Astrocyte (in vitro differentiated cells and primary cell): ENCODE results near the gene TMEM132C. TPM values are rescaled to one million over a fixed set of nuclear protein-coding genes. Genes with fewer than 3 reads are reported as not detected.

Source experiments
- DNase-seq: peaks from one replicate; pipeline ENCODE4 v3.0.0-alpha.2; 2010; ENCODE audit warnings: low read depth
- FAIRE-seq: peaks from 2 replicates; lab custom pipeline; 2011; peaks lifted over from hg19 to GRCh38; lab: Jason Lieb, UNC
- H2AFZ ChIP-seq: 2 replicates; pipeline ENCODE4 v1.6.0; 2012; ENCODE audit warnings: low read depth, low read length, inconsistent platforms
- H3K27ac ChIP-seq: 2 replicates; pipeline ENCODE4 v1.5.1; 2011; ENCODE audit warnings: low read depth, low read length, inconsistent platforms
- H3K27me3 ChIP-seq: 2 replicates; pipeline ENCODE4 v1.6.0; 2011; ENCODE audit warnings: low read length, inconsistent platforms; ENCODE audit not compliant: insufficient read depth
- H3K36me3 ChIP-seq: 2 replicates; pipeline ENCODE4 v1.5.1; 2011; ENCODE audit warnings: low read length, inconsistent platforms; ENCODE audit not compliant: insufficient read depth
- H3K4me1 ChIP-seq: 2 replicates; pipeline ENCODE4 v1.5.1; 2011; ENCODE audit warnings: low read length, inconsistent platforms; ENCODE audit not compliant: insufficient read depth
- H3K4me2 ChIP-seq: 2 replicates; pipeline ENCODE4 v1.6.0; 2012; ENCODE audit warnings: low read length, inconsistent platforms
- H3K4me3 ChIP-seq: 2 replicates; pipeline ENCODE4 v1.5.1; 2011; ENCODE audit warnings: low read depth, mild to moderate bottlenecking, low read length, inconsistent platforms; ENCODE audit not compliant: insufficient read depth
- H3K79me2 ChIP-seq: 2 replicates; pipeline ENCODE4 v1.6.0; 2012; ENCODE audit warnings: mild to moderate bottlenecking, low read length, inconsistent platforms; ENCODE audit not compliant: insufficient read depth
- H3K9ac ChIP-seq: 2 replicates; pipeline ENCODE4 v1.6.0; 2012; ENCODE audit warnings: mild to moderate bottlenecking, low read length, inconsistent platforms
- H3K9me3 ChIP-seq: 2 replicates; pipeline ENCODE4 v1.5.1; 2012; ENCODE audit warnings: low read depth, mild to moderate bottlenecking, low read length, inconsistent platforms; ENCODE audit not compliant: insufficient read depth
- H4K20me1 ChIP-seq: 2 replicates; pipeline ENCODE4 v1.6.0; 2012; ENCODE audit warnings: low read length, inconsistent platforms; ENCODE audit not compliant: insufficient read depth
- H3K27ac Mint-ChIP-seq: one replicate; pipeline ENCODE4 v1.8.0; 2021; ENCODE audit warnings: mild to moderate bottlenecking, mixed read lengths; ENCODE audit not compliant: unreplicated experiment
- H3K27me3 Mint-ChIP-seq: one replicate; pipeline ENCODE4 v1.8.0; 2021; ENCODE audit warnings: low read depth, mixed read lengths; ENCODE audit not compliant: unreplicated experiment
- H3K36me3 Mint-ChIP-seq: one replicate; pipeline ENCODE4 v1.8.0; 2021; ENCODE audit warnings: low read depth, mixed read lengths; ENCODE audit not compliant: unreplicated experiment
- H3K4me1 Mint-ChIP-seq: one replicate; pipeline ENCODE4 v1.8.0; 2021; ENCODE audit warnings: low read depth, mixed read lengths; ENCODE audit not compliant: unreplicated experiment
- H3K4me3 Mint-ChIP-seq: one replicate; pipeline ENCODE4 v1.8.0; 2021; ENCODE audit warnings: mild to moderate bottlenecking, moderate library complexity, mixed read lengths; ENCODE audit not compliant: unreplicated experiment
- H3K9me3 Mint-ChIP-seq: one replicate; pipeline ENCODE4 v1.8.0; 2021; ENCODE audit warnings: mild to moderate bottlenecking, mixed read lengths; ENCODE audit not compliant: unreplicated experiment
- EZH2 ChIP-seq: IDR thresholded peaks from 2 replicates; pipeline ENCODE4 v1.6.1; 2012; ENCODE audit warnings: mild to moderate bottlenecking, low read length, inconsistent platforms; ENCODE audit not compliant: insufficient read depth
- total RNA-seq: library from RNA; stranded (reverse); gene quantifications from 2 replicates; pipeline ENCODE4 v1.2.1, GENCODE V29; 2021
- TF ChIP-seq, protein P1 (sequence below): IDR thresholded peaks from 2 replicates; pipeline ENCODE4 v1.5.1; 2011; ENCODE audit warnings: low read depth, mild to moderate bottlenecking, inconsistent platforms, low read length, moderate library complexity; ENCODE audit not compliant: insufficient read depth

TMEM132C gene
- total RNA-seq, 1 donor from 2014 or later = not detected

DNA sequence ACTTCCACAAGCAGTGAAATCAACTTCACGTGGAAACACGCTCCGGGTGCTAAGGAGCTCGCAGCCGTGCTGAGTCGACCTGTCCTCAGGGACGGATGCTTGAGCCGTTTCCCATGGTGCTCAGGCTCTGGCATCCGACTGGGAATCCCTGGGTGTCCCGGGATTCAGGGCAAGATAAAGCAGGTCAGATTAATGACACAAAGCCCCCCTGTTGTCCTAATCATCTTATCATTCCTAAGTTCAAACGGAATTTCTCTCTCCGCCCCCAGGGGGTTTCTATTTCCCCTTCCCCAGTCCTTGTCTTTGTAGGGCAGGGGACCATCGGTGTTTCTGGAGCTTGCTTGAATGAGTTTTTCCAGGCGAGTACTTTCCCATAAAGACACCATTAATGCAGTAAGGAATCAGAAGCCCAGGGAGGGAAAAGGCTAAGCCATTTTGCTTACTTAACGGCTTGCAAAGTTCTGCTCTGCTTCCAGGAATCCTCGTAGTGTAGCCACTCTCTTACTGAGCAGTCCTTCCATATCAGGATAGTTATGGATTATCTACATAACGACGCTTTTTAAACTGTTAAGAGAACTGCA lies 116.5 kb downstream of the TMEM132C start:
- Mint-ChIP-seq H3K4me3 (no peak overlapping the region), H3K4me1 (no peaks in the 10 kb centered on the region), H3K36me3 (no peaks in the 10 kb centered on the region), H3K27me3 (no peaks in the 10 kb centered on the region), H3K9me3 (peaks cover 14% of the 10 kb centered on the region), H3K27ac (no peak overlapping the region)
- Histone ChIP-seq H3K4me1 (no peaks in the 10 kb centered on the region), H3K4me2 (no peak overlapping the region), H3K27me3 (no peaks in the 10 kb centered on the region), H4K20me1 (no peaks in the 10 kb centered on the region), H3K4me3 (no peak overlapping the region), H3K9ac (no peak overlapping the region), H3K36me3 (no peaks in the 10 kb centered on the region), H3K79me2 (no peaks in the 10 kb centered on the region), H3K27ac (no peak overlapping the region), H3K9me3 (peaks cover 6% of the 10 kb centered on the region), H2AFZ (no peak overlapping the region)
- TF ChIP-seq, protein P1, sequence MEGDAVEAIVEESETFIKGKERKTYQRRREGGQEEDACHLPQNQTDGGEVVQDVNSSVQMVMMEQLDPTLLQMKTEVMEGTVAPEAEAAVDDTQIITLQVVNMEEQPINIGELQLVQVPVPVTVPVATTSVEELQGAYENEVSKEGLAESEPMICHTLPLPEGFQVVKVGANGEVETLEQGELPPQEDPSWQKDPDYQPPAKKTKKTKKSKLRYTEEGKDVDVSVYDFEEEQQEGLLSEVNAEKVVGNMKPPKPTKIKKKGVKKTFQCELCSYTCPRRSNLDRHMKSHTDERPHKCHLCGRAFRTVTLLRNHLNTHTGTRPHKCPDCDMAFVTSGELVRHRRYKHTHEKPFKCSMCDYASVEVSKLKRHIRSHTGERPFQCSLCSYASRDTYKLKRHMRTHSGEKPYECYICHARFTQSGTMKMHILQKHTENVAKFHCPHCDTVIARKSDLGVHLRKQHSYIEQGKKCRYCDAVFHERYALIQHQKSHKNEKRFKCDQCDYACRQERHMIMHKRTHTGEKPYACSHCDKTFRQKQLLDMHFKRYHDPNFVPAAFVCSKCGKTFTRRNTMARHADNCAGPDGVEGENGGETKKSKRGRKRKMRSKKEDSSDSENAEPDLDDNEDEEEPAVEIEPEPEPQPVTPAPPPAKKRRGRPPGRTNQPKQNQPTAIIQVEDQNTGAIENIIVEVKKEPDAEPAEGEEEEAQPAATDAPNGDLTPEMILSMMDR = no peak
- TF ChIP-seq EZH2 = no peak
- no peak for FAIRE-seq
- no peak for DNase-seq

DNA sequence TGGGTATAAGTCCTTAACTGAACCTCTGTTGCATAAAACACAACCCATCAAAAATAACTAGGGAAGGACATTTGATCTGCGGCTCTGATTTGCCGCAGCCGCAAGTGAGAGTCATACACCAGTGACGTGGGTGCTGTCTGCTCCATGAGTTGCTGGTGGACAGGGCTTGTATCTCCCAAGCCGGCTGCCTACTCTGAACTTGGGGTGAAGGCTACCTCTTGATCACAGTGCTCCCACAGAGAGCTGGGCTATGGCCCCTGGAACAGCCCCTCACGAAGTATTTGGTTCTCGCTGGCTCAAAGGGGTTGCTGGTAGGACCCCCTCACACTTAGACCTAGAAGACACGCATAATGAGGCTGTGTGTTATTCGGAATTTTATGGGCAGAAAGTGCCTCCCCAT lies 118.8 kb downstream of the TMEM132C start:
- Mint-ChIP-seq H3K27me3 (no peaks in the 10 kb centered on the region), H3K27ac (no peak overlapping the region), H3K36me3 (no peaks in the 10 kb centered on the region), H3K4me3 (no peak overlapping the region), H3K9me3 (peaks cover 19% of the 10 kb centered on the region), H3K4me1 (no peaks in the 10 kb centered on the region)
- no peak overlapping the region for H3K4me2 ChIP-seq
- no peaks in the 10 kb centered on the region for H4K20me1 ChIP-seq
- H3K4me1 ChIP-seq = no peaks in the 10 kb centered on the region
- H3K9me3 ChIP-seq = peaks cover 6% of the 10 kb centered on the region
- H3K9ac ChIP-seq = no peak overlapping the region
- no peaks in the 10 kb centered on the region for H3K79me2 ChIP-seq
- no peak for DNase-seq
- FAIRE-seq = no peak
- no peak overlapping the region for H3K4me3 ChIP-seq
- H3K27ac ChIP-seq = no peak overlapping the region
- TF ChIP-seq, protein P1 = no peak
- TF ChIP-seq EZH2 = no peak
- H2AFZ ChIP-seq = no peak overlapping the region
- H3K36me3 ChIP-seq = no peaks in the 10 kb centered on the region
- no peaks in the 10 kb centered on the region for H3K27me3 ChIP-seq

- Histone ChIP-seq H3K4me2 (no peak overlapping the region), H4K20me1 (no peaks in the 10 kb centered on the region), H3K4me1 (no peaks in the 10 kb centered on the region), H3K36me3 (no peaks in the 10 kb centered on the region), H3K9me3 (peaks cover 4% of the 10 kb centered on the region), H3K4me3 (no peak overlapping the region), H3K27ac (no peak overlapping the region), H3K27me3 (no peaks in the 10 kb centered on the region), H2AFZ (no peak overlapping the region), H3K79me2 (no peaks in the 10 kb centered on the region), H3K9ac (no peak overlapping the region)
- no peaks in the 10 kb centered on the region for H3K4me1 Mint-ChIP-seq
- no peaks in the 10 kb centered on the region for H3K36me3 Mint-ChIP-seq
- no peak for TF ChIP-seq EZH2
- TF ChIP-seq, protein P1 = peak; percentile 3
- no peak overlapping the region for H3K4me3 Mint-ChIP-seq
- DNase-seq (no peak), FAIRE-seq (no peak)
- H3K9me3 Mint-ChIP-seq = peaks cover 13% of the 10 kb centered on the region
- H3K27me3 Mint-ChIP-seq = no peaks in the 10 kb centered on the region
- no peak overlapping the region for H3K27ac Mint-ChIP-seq
These were observed 120.9 kb downstream of the TMEM132C start for GRCh38 chr12:128387811-128388422.
